GM18502 (cell line): Measurements from ENCODE around the gene TROAP.
"Not testable (repeated sequence)": the region's sequence is repeated elsewhere in the genome, so short reads cannot be mapped to it uniquely, and the experiment has no call there.

Source experiments
- ATAC-seq: cut with Tn5 transposase; IDR thresholded peaks from one replicate; pipeline ENCODE4 v1.9.1; 2021; ENCODE audit warnings: mild to moderate bottlenecking; ENCODE audit not compliant: unreplicated experiment, poor library complexity

TROAP gene

DNA sequence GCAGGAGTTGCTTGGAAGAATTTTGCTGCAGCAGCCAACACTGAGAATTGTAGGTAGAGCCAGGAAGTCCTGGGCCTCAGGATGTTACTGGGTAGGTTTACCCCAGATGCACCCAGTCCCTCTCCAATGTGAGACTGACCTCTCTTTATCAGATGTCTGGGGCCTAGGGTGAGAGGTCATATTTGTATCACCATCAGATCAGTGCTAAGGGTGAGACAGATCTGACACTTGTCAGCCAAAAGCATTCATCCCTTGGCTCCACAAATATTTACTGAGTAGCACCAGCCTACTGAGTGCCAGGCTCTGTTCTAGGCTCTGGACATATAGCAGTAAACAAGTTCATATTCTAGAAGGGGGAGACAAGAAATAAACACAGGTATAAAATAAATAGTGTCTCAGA lies 4.3 kb downstream of the TROAP start:
- no peak for ATAC-seq

DNA sequence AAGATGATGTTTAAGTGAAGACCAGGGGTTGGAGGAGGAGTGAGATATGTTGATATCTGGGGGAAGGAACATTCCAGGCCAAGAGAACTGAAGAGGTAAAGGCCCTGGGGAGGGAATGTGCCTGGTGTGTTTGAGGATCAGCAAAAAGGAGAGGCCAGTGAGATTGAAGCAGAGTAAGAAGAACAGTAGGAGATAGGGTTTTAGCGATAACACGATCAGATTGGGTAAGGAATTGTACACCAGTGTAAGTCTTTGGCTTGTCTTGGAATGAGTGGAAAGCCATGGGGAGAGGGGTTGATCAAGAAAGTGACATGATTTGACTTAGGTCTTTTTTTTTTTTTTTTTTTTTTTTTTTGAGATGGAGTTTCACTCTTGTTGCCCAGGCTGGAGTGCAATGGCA lies 4.8 kb downstream of the TROAP start:
- no peak for ATAC-seq

DNA sequence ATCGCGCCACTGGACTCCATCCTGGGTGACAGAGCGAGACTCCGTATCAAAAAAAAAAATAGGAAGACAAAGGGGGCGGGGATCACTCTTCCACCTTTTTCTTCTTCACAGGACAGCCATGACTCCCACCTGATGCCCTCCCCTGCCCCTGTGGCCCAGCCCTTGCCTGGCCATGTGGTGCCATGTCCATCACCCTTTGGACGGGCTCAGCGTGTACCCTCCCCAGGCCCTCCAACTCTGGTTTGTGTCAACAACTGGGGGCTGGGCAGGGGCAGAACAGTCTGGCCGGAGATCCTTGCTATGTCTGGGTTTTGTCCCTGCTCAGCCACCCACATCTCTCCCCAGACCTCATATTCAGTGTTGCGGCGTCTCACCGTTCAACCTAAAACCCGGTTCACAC lies 5.8 kb downstream of the TROAP start:
- no peak for ATAC-seq

DNA sequence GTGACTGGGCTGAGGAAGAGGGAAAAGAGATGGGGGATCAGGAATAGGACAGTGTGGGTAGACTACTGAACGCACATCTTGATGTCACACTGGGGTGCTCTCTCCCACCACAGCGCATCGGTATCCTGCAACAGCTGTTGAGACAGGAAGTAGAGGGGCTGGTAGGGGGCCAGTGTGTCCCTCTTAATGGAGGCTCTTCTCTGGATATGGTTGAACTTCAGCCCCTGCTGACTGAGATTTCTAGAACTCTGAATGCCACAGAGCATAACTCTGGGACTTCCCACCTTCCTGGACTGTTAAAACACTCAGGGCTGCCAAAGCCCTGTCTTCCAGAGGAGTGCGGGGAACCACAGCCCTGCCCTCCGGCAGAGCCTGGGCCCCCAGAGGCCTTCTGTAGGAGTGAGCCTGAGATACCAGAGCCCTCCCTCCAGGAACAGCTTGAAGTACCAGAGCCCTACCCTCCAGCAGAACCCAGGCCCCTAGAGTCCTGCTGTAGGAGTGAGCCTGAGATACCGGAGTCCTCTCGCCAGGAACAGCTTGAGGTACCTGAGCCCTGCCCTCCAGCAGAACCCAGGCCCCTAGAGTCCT lies 7.1 kb downstream of the TROAP start:
- no peak for ATAC-seq

DNA sequence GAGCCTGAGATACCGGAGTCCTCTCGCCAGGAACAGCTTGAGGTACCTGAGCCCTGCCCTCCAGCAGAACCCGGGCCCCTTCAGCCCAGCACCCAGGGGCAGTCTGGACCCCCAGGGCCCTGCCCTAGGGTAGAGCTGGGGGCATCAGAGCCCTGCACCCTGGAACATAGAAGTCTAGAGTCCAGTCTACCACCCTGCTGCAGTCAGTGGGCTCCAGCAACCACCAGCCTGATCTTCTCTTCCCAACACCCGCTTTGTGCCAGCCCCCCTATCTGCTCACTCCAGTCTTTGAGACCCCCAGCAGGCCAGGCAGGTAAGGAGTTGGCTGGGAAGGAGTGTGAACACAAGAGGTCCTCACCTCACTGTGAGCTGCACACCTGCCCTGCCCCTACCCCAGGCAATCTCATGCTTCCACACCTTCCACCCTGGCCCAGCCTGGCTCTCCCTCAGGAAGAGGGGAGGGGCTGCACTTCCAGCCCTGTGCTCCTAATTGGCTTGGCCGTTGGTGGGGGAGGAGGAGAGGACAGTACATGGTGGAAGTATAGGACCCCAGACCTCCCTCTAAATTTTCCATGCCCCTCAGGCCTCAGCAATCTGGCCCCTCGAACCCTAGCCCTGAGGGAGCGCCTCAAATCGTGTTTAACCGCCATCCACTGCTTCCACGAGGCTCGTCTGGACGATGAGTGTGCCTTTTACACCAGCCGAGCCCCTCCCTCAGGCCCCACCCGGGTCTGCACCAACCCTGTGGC lies 7.8 kb downstream of the TROAP start:
- ATAC-seq = no peak

DNA sequence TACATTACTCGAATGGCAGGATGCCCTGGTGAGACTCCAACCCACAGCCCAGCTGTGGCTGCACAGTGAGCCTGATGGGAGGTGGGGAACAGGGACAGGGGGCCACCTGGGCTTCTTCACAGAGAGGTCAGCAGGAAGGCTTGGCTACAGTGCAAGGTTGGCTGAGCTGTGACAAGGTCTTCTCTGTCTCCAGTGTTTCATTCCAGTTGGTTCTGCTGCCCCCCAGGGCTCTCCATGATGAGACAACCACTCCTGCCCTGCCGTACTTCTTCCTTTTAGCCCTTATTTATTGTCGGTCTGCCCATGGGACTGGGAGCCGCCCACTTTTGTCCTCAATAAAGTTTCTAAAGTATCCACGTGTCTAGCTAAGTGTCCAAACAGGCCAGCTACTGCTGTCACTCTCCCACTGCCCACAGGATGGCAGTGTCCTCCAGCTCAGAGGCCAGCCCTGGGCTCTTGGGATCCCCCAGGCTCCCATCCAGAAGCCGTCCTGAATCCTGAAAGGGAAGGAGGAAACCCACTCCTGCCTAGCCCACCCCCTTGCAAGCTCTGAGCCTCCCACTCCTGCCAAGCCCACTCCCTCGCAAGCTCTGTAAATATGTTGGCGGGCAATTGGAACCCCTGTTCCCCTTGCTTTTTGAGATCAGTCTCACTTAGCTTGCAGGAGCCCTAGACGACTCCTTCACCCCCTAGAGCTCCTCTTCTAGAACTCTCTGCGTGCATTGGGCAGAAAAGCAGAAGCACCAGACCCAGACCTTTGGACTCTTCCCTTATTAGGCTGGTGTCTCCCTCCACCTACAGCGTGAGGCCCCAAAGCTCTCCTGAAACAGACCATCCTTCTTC lies 8.5 kb downstream of the TROAP start:
- no peak for ATAC-seq

DNA sequence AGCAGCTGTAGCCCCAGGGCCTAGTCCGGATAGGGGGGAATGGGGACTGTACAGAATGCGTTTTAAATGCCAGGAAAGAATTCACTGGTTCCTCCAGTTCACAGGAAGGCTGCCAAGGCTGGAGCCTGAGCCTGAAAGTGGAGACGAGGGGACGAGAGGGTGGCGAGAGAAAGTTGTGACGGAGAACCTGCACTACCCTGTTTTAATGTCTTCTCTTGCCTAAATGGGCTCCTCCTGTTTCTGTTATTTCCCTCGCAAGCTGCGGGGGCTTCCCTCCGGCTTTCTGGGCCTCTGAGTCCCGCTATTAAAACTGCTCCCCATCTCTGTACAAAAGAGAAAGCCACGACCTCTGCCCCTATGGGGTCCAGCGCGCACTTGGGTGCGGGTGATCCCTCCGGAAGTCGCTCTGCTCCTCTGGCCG lies 9.4 kb downstream of the TROAP start:
- ATAC-seq = no peak

DNA sequence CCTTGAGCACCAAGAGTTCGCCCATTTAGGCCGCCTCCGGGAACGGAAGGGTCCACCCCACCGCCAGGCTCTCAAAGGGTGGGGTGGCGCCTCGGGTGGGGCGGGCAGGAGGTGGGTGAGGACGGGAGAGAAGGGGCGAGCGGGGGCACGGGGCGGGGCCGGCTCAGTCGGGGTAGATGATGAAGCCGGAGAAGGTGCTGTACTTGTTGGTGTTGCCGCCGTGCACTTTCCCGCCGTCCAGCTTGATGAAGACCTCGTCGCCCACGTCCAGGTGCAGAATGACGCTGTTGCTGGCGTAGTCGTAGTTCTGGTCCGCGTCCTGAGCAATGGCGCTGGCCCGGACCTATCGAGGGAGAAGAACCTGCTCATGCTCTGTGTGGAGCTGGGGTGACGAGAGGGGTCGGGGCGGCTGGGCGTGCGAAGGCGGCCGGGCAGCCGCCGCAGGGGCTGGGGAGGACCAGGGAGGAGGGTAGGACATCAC lies 9.9 kb downstream of the TROAP start:
- no peak for ATAC-seq

DNA sequence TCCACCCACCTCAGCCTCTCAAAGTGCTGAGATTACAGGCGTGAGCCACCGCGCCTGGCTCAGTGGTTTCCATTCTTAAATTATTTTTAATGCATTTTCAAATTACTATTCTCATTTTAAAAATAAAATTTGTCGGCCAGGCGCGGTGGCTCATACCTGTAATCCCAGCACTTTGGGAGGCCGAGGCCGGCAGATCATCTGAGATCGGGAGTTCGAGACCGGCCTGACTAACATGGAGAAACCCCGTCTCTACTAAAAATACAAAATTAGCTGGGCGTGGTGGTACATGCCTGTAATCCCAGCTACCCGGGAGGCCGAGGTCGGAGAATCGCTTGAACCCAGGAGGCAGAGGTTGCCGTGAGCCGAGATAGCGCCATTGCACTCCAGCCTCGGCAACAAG lies 10.7 kb downstream of the TROAP start:
- not testable (repeated sequence) for ATAC-seq

DNA sequence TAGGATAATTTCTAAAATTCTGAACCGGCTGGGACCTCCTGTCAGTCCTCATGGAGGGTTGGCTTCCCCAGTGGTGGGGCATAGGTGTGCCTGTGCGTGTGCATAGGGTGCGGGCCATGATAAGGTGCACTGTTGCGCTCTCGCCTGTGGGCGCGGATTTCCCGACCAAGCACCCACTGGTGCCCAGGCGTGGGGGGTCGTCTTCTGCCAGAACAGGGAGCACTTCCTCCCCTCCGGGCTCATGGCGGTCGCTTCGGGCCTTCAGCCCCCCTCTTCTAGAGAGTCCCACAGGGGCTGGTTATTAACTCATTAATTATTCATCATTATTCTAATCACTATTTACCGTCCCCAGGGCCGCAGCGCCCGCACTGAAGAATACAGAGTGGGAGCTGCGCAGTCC lies 11.2 kb downstream of the TROAP start:
- no peak for ATAC-seq

DNA sequence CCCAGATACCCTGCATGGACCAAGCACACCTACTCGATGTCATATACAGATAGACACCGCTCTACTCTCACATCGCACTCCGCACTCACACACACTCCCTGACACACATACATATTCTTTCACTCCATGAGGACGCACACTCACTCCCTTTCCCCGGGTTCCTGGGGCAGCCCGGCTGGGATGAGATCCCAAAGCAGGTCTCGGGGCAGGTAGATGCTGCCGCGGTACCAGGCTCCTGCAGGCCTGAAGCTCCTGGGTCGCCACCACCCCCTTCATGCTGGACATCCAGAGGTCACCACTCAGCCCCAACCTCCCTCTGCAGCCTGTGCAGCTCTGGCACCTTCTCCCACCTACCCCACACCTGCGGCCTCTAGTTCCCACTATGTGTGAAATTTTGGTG lies 11.6 kb downstream of the TROAP start:
- no peak for ATAC-seq

DNA sequence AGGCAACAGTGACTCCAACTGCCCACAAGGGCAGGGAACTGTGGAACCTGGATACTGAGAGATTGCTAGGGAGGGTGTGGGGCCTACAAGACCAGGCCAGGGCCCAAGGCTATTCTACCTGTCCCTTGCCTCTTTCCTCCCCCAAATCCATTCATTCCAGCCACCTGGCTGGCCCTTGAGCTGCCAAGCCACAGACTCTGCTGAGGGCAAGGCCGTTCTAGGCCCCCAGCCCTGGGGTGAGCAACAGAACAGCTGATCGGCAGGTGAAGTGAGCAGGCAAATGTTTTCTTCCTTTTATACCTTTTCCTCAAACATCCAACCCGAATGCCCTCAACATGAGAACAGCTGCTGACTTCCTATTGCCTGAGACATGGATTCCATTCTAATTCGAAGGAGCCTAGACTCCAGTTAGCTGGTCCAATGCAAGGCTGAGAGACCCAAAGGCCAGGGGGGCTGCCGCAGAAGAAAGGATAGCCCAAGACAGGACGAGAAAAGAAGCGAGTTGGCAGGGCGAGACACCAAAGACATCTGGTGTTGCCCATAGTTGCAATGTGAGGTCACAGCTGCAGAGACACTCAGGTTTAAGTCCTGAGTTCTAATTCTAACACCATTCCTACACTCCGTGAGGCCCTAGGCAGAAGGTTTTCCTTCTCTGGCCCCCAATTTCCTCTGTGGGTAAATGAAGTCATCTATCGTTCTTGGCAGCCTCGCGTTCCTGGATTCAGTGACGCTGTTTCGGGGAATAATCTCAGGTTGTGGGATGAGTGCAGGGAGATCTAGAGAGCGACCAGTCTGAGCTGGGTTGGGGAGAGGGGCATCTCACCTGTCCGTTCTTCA lies 12.3 kb downstream of the TROAP start:
- ATAC-seq = no peak

DNA sequence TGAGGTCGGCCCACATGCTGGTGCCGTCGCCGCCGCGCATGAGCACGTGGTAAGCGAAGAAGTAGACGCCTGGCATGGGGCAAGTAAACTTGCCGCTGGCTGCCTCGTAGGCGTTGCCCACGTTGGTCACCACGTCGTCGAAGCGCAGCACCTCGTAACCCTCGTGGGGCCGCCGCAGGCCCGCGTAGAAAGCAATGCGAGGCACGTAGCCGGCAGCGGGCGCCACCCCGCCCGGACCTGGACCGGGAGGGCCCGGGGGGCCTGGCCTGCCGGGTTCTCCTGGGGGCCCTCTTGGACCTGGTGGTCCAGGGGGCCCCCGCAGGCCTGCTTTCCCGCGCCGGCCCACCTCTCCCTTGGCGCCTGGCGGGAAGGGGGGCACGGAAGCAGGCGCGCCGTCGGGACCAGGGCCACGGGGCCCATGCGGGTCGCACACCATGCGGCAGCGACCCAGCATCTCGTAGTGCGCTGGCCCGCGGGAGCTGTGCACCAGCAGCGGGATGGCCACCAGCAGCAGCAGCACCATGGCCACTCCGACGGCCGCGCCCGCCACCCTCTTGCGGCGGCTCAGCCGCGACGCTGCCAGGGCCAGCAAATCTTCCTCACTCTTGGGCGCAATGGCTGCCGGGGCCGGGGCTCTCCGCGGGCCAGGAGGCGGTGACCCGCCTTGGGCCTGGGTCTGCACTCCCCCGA lies 13.0 kb downstream of the TROAP start:
- ATAC-seq = no peak

DNA sequence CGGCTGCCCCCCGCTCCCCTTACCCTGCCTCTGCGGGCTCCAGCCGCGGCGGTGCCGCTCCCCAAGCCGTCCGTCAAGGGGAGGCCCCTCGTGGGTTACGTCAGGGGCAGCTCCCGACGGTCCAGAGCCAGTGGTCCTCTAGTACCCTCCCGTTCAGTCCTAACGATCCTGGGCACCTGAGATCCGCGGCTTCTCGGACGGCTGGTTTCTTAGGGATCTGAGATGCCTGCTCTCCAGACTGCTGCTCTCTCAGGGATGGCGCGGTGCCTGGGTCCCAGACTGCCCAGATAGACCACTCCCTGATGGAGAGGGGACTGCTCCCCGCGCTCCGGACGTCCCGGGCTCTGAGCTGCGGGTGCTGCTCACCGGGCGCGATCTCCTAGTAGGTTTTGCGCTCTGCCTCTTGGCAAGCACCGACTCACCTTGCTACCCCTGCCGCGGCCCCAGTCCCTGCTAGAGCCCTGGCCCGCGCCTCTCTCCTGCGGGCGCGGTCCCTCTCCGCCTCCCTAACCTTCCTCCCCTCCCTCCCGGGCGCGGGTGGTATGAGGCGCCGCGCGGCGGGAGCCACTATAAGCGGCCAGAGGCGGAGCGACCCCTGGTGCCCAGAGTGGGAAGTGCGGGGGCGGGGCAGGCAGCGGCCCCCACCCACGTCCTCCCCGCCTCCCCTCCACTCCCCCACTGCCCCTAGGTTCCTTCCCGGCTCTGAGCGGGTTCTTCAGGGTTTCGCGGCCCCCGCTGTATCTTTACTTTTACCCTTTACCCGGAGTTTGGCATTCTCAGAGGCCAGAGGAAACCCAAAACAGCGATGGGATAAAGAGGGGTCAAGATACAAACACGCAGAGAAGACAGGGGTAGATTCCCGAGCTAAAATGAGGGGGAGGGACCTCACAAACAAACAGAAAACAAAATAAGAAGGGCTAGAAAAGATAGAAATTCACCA lies 13.9 kb downstream of the TROAP start, which contains the start of gene C1QL4:
TSS of gene C1QL4 (minus strand) at position 544 of the 940 bp plus-strand sequence. CDS start 711 bp downstream, outside the sequence.
- peak; percentile 60 for ATAC-seq

DNA sequence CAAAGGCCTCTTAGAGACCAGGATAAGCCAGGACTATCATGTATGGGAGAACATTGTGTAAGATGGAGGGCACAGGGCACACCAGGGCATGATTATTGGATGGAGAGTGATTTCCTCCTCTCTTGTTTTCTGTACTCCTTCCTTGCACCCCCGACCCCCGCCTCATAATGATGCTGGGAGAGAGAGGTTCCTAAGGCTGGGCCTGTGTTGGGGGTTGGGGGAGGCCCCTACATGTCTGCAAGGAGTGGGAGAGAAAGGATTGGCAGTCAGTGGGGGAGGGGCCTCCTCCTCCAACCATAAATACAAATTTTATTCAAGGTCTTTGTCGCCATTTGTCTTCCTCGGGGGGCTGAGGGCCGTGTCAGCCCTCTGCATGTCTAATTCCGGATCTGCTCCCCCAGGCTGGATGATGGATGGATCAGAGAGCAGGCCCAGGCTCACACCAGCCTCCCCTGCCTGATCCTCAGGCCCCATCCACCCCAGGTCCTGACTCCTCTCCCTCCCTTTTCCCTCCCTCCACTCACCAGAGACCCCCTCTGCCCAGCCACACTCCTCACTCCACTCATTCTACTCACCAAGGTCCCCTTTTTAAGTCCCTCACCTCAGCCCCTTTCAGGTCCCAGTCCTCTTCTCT lies 15.9 kb downstream of the TROAP start:
- ATAC-seq = no peak

DNA sequence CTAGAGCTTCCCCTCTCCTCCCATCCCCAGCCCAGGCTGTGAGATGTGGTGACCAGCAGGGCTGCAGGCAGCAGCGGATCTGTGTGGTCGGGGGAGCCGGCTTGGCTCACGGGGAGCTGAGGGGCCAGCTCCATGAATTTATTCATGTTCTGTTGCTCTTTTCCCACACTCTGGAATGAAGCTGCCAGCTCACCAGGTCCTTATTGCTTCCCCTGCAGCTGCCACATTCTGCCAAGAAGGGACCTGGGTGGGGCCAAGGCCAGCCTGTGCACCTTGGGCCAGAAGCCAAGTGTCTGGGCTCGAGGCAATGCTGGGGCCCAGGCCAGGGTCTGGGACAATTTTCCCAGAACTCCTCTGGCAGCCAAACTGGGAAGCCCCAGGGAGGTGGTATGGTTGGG lies 16.4 kb downstream of the TROAP start:
- no peak for ATAC-seq

DNA sequence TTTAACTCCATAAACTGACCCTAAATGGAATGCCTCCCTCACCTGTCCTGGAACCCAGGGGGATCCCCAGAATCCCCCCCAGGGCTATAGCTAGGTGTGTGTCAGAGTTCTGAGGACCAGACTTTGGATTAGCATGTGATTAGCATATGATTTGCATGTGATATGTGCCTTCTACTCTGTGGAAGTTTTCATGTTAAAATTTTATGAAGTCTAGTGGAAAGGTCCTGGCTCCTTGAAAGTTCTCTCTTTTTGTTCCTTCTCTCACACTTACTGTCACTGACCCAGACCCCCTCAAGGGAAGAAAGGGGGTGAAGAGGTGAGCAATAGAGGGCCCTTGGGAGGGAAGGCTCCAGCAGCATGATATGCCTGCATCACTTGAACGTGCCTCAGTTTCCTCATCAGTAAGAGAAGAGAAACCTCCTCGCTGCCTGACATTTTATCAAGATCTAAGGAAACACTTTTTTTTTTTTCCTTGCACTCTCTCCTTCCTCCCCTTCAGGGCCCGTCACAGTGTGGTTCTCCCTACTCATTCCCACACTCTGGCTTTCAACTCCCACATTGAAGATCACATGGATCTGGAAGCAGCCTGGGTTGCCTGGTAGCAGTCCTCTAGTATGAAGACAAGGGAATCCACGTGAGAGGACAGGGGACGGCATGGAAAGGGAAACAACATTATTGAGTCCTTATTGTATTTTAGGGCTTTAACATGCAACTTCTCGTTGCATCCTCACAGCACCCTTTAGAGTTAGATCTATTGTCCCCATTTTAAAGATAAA lies 17.2 kb downstream of the TROAP start:
- ATAC-seq = no peak
